Stimulated activated CD8-positive, alpha-beta memory T cell treated with anti-CD3 and anti-CD28 coated beads, Interleukin-12 subunit alpha, Interleukin-12 subunit beta, amount 100 ng/mL, for 1 hour (primary cell): ENCODE measurements around the gene MYRF.

ENCODE experiments used
- DNase-seq: peaks from one replicate; pipeline ENCODE4 v3.0.0-alpha.2; 2020; ENCODE audit warnings: low read depth

Gene MYRF

GRCh38 chr11:61795459-61795858, 43.0 kb downstream of the MYRF start:
- no peak for DNase-seq

GRCh38 chr11:61795876-61796526, 43.6 kb downstream of the MYRF start:
- DNase-seq, result no peak

GRCh38 chr11:61797263-61797944, 45.0 kb downstream of the MYRF start:
- peak; percentile 51 for DNase-seq

- no peak for DNase-seq
Measured at GRCh38 chr11:61799665-61800284, 47.3 kb downstream of the MYRF start.

- no peak for DNase-seq
Measured at GRCh38 chr11:61800331-61801281, 48.2 kb downstream of the MYRF start.

- DNase-seq, result no peak
Measured at GRCh38 chr11:61802605-61803004, 50.2 kb downstream of the MYRF start.

GRCh38 chr11:61803889-61804647, 51.6 kb downstream of the MYRF start:
- DNase-seq, result no peak

- DNase-seq, result no peak
Measured at GRCh38 chr11:61805146-61805545, 52.7 kb downstream of the MYRF start.

- DNase-seq, result no peak
Measured at GRCh38 chr11:61806785-61807184, 54.3 kb downstream of the MYRF start.

GRCh38 chr11:61810671-61811175, 58.3 kb downstream of the MYRF start:
- no peak for DNase-seq

- no peak for DNase-seq
Measured at GRCh38 chr11:61811831-61812230, 59.4 kb downstream of the MYRF start.

- no peak for DNase-seq
Measured at GRCh38 chr11:61812736-61813411, 60.4 kb downstream of the MYRF start.

- DNase-seq, result no peak
Measured at GRCh38 chr11:61814247-61814957, 62.0 kb downstream of the MYRF start.

- no peak for DNase-seq
Measured at GRCh38 chr11:61814958-61815789, 62.7 kb downstream of the MYRF start.

GRCh38 chr11:61815790-61816735, 63.6 kb downstream of the MYRF start:
- DNase-seq, result no peak

- DNase-seq, result peak; percentile 35
Measured at GRCh38 chr11:61816736-61817455, 64.5 kb downstream of the MYRF start, which contains the start of gene FADS1. FADS1 (minus strand) TSS chr11:61817003; CDS start chr11:61816929, 74 bp downstream.
